ENCODE results near the gene LILRB1. TPM values are rescaled to one million over a fixed set of nuclear protein-coding genes. Genes with fewer than 3 reads are reported as not detected.
"Not testable (repeated sequence)": the region's sequence is repeated elsewhere in the genome, so short reads cannot be mapped to it uniquely, and the experiment has no call there.

The LILRB1 gene
- not detected in 2 replicates for total RNA-seq (2014; rRNA removed; shearing (Covaris generic))

DNA sequence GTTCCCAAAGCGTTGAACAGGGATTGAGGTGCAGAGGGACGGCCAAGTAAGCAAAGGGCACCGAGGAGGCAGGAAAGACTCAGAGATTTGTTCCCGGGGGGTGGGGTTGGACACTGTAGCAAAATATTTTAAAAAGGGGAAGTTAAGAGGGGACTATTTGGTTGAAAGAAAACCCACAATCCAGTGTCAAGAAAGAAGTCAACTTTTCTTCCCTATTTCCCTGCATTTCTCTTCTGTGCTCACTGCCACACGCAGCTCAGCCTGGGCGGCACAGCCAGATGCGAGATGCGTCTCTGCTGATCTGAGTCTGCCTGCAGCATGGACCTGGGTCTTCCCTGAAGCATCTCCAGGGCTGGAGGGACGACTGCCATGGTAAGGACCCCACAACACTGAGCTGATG is at the start of gene LILRB1:
Gene LILRB1, plus strand, starts transcription at position 223 of the 400 bp plus-strand sequence. CDS start 590 bp downstream, outside the sequence.
- not testable (repeated sequence) for DNase-seq; H3K4me3 ChIP-seq (ENCODE audit: insufficient read depth, low read depth, low read length); H3K27me3 ChIP-seq (ENCODE audit: control insufficient read depth, insufficient read depth, low read length); H3K36me3 ChIP-seq (replicated peaks; ENCODE audit: control insufficient read depth, insufficient read depth, low read length)

DNA sequence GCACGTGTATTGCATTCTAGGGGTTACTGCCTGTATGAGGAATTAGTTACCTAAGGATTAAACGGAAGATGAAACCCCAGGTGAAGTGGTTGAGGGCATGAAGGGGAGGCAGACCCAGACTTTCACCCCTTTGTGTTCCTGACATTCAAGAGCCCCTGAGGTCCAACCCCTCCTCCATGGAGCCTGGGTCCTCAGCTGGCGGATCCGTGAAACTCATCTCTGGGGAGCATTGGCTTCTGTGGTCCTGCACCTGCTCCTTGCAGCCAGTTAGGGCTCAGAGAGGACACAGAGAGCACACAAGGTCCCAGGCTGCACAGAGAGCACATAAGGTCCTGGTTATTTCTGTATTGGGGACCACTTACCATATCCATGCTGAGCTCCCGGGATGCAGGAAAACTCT is 43.9 kb upstream of the LILRB1 start:
- Histone ChIP-seq H3K36me3 (replicated peaks; ENCODE audit: control insufficient read depth, insufficient read depth, low read length) (no peaks in the 10 kb centered on the region), H3K4me3 (ENCODE audit: insufficient read depth, low read depth, low read length) (no peak overlapping the region), H3K27me3 (ENCODE audit: control insufficient read depth, insufficient read depth, low read length) (no peaks in the 10 kb centered on the region)
- DNase-seq, result no peak

DNA sequence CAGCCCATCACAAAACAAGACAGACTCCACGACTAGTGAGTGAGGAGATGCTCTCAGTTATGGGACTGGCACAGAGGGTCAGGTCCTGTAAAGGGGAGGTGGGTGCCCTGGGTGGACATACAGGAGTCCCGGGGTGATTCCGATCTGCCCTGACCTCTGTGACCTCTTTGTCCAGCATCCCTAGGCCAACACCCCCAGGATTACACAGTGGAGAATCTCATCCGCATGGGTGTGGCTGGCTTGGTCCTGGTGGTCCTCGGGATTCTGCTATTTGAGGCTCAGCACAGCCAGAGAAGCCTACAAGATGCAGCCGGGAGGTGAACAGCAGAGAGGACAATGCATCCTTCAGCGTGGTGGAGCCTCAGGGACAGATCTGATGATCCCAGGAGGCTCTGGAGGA is 43.3 kb upstream of the LILRB1 start:
- H3K27me3 ChIP-seq (ENCODE audit: control insufficient read depth, insufficient read depth, low read length), result no peaks in the 10 kb centered on the region
- no peak for DNase-seq
- no peaks in the 10 kb centered on the region for H3K36me3 ChIP-seq (replicated peaks; ENCODE audit: control insufficient read depth, insufficient read depth, low read length)
- no peak overlapping the region for H3K4me3 ChIP-seq (ENCODE audit: insufficient read depth, low read depth, low read length)

DNA sequence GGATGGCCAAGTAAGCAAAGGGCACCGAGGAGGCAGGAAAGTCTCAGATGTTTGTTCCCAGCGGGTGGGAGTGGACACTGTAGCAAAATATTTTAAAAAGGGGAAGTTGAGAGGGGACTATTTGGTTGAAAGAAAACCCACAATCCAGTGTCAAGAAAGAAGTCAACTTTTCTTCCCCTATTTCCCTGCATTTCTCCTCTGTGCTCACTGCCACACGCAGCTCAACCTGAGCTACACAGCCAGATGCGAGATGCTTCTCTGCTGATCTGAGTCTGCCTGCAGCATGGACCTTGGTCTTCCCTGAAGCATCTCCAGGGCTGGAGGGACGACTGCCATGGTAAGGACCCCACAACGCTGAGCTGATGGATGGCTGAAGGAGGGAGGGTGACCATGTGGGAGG is 36.8 kb upstream of the LILRB1 start, which contains the start of gene LILRA1:
Gene LILRA1, plus strand, starts transcription at position 188 of the 400 bp plus-strand sequence. CDS start 613 bp downstream, outside the sequence.
- not testable (repeated sequence) for H3K4me3 ChIP-seq (ENCODE audit: insufficient read depth, low read depth, low read length); H3K36me3 ChIP-seq (replicated peaks; ENCODE audit: control insufficient read depth, insufficient read depth, low read length); DNase-seq; H3K27me3 ChIP-seq (ENCODE audit: control insufficient read depth, insufficient read depth, low read length)

DNA sequence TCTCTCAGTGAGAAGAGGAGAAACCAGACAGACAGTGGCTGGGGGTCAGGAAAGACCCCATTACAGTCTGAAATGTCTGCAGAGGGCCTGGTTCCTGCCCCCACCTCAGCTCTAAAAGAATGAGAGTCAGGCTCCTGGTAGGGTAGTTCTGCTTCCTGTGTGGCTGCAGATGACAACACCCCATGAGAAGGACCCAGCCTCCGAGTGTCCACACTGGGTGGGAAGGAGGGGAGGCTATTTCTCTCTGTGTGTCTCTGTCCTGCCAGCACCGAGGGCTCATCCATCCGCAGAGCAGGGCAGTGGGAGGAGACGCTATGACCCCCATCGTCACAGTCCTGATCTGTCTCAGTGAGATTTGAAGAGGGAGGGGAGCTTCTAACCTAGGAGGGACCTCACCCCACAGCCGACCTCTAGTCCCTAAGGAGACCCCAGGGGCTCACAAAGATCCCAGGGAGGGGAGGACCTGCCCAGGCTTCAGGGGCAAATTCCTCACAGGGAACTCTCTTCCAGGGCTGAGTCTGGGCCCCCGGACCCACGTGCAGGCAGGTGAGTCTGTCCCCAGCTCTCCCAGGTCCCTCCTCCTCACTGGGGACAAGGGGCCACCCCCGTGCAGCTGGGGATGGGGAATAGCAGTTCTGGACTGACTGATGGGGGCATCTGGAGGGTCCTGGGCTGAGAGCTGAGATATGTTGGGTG is 36.2 kb upstream of the LILRB1 start:
- not testable (repeated sequence) for H3K4me3 ChIP-seq (ENCODE audit: insufficient read depth, low read depth, low read length); DNase-seq; H3K27me3 ChIP-seq (ENCODE audit: control insufficient read depth, insufficient read depth, low read length); H3K36me3 ChIP-seq (replicated peaks; ENCODE audit: control insufficient read depth, insufficient read depth, low read length)

DNA sequence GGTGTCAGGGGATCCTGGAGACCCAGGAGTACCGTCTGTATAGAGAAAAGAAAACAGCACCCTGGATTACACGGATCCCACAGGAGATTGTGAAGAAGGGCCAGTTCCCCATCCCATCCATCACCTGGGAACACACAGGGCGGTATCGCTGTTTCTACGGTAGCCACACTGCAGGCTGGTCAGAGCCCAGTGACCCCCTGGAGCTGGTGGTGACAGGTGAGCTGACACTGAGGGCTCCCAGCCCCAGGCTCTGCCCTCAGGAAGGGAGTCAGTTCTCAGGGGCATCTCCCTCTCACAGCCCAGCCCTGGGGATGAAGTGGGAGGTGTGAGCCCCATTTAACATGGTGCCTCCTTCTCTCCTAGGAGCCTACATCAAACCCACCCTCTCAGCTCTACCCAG is 35.5 kb upstream of the LILRB1 start:
- no peak overlapping the region for H3K4me3 ChIP-seq (ENCODE audit: insufficient read depth, low read depth, low read length)
- H3K36me3 ChIP-seq (replicated peaks; ENCODE audit: control insufficient read depth, insufficient read depth, low read length), result no peaks in the 10 kb centered on the region
- no peak for DNase-seq
- H3K27me3 ChIP-seq (ENCODE audit: control insufficient read depth, insufficient read depth, low read length), result no peaks in the 10 kb centered on the region

DNA sequence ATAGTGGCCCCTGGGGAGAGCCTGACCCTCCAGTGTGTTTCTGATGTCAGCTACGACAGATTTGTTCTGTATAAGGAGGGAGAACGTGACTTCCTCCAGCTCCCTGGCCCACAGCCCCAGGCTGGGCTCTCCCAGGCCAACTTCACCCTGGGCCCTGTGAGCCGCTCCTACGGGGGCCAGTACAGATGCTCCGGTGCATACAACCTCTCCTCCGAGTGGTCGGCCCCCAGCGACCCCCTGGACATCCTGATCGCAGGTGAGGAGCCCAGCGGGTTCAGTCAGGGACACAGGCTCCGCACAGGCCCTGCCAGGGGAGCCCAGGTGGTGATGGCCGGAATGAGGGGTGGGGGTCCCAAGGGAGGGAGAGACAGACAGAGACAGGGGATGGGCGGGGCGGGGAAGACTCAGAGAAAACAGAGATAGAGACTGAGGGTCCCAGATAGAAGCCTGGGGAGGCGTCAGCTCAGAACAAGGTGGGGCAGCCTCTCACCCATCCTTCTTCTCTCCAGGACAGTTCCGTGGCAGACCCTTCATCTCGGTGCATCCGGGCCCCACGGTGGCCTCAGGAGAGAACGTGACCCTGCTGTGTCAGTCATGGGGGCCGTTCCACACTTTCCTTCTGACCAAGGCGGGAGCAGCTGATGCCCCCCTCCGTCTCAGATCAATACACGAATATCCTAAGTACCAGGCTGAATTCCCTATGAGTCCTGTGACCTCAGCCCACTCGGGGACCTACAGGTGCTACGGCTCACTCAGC is 34.4 kb upstream of the LILRB1 start:
- H3K36me3 ChIP-seq (replicated peaks; ENCODE audit: control insufficient read depth, insufficient read depth, low read length), result not testable (repeated sequence)

DNA sequence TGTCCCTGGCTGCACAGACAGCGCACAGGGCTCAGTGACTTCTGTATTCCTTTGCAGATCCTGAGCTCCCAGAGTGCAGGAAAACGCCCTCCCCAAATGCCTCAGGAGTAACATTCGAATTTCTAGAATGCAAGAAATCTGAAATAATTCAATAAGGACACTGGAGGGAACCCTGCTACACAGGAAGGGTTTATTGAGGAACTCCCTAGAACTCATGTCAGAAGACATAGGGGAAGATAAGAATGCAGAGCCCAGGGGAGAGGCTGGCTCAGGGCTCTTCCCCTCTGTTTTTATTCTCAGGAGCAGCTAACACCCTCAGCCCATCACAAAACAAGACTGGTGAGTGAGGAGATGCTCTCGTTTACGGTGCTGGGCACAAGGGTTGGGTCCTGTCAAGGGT is 30.1 kb upstream of the LILRB1 start:
- no peaks in the 10 kb centered on the region for H3K27me3 ChIP-seq (ENCODE audit: control insufficient read depth, insufficient read depth, low read length)
- no peak for DNase-seq
- no peak overlapping the region for H3K4me3 ChIP-seq (ENCODE audit: insufficient read depth, low read depth, low read length)
- no peaks in the 10 kb centered on the region for H3K36me3 ChIP-seq (replicated peaks; ENCODE audit: control insufficient read depth, insufficient read depth, low read length)

More for the DNA sequence above, 34.4 kb upstream of the LILRB1 start:
- not testable (repeated sequence) for H3K4me3 ChIP-seq (ENCODE audit: insufficient read depth, low read depth, low read length); DNase-seq; H3K27me3 ChIP-seq (ENCODE audit: control insufficient read depth, insufficient read depth, low read length)

DNA sequence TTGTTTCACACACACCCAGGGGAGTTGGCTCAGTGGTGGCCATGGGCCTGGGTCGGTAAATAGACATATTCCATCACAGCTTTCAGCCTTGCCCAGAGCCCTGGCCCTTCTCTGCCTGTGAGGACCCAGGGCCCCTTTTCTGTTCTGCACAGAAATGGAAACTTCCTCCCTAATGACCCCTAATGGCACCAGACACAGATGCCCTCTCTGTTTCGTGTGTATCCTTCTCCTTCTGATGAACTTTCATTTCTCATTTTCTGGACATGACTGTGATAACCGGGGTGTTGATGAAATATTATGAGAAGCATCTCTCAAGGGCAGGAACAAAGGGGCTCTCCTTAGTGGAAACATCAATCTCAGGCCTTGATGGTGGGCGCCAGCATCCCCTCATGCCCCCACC is 24.1 kb upstream of the LILRB1 start:
- no peak for DNase-seq
- no peaks in the 10 kb centered on the region for H3K27me3 ChIP-seq (ENCODE audit: control insufficient read depth, insufficient read depth, low read length)
- no peak overlapping the region for H3K4me3 ChIP-seq (ENCODE audit: insufficient read depth, low read depth, low read length)
- no peaks in the 10 kb centered on the region for H3K36me3 ChIP-seq (replicated peaks; ENCODE audit: control insufficient read depth, insufficient read depth, low read length)

DNA sequence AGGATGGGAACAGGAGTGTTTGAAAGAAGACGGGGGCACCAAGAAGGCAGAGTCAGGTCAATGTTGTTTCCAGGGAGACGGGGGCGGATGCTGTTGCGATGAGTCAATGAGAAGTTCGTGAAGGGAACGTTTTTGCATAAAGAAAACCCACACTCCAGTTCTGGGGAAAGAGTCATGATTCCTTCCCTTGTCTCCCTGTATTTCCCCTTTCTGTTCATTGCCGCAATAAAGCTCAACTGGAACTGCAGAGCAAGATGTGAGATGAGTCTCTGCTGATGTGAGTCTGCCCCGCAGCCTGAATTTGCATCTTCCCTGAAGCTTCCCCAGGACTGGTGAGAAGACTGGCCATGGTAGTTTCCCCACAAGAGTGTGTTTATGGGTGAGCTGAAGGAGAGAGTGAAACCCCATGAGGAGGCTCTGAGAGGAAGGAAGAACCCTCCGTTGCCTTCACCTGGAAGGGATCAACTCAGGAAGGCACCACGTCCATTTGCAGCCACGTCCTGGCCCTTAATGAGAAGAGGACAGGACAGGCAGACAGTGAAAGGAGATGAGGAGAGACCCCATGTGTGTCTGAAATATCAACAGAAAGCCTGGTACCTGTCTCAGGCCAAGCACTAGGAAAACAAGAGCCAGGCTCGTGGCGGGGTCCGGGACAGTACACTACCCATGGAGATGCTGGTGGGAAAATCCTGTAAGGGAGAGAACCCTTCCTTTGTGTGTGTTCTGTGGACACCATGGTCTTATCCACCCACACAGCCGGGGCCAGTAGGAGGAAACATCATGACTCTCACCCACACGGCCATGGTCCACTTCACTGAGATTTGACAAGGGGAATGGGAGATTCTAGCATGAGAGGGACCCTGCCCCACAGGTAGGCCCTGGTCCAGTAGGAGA is 23.1 kb upstream of the LILRB1 start:
- Histone ChIP-seq H3K36me3 (replicated peaks; ENCODE audit: control insufficient read depth, insufficient read depth, low read length) (no peaks in the 10 kb centered on the region), H3K27me3 (ENCODE audit: control insufficient read depth, insufficient read depth, low read length) (no peaks in the 10 kb centered on the region), H3K4me3 (ENCODE audit: insufficient read depth, low read depth, low read length) (no peak overlapping the region)
- DNase-seq, result no peak

DNA sequence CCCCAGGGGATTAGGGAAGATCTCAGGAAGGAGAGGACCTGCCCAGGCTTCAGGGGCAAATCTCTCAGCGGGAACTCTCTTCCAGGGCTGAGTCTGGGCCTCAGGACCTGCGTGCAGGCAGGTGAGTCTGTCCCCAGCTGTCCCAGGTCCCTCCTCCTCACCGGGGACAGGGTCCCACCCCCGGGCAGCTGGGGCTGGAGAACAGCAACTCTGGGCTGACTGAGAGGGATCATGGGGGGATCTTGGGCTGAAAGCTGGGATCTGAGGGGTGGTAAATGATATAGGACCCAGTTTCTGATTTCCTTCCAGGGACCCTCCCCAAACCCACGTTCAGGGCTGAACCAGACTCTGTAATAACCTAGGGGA is 22.5 kb upstream of the LILRB1 start:
- DNase-seq, result no peak
- Histone ChIP-seq H3K27me3 (ENCODE audit: control insufficient read depth, insufficient read depth, low read length) (no peaks in the 10 kb centered on the region), H3K4me3 (ENCODE audit: insufficient read depth, low read depth, low read length) (no peak overlapping the region), H3K36me3 (replicated peaks; ENCODE audit: control insufficient read depth, insufficient read depth, low read length) (no peaks in the 10 kb centered on the region)

DNA sequence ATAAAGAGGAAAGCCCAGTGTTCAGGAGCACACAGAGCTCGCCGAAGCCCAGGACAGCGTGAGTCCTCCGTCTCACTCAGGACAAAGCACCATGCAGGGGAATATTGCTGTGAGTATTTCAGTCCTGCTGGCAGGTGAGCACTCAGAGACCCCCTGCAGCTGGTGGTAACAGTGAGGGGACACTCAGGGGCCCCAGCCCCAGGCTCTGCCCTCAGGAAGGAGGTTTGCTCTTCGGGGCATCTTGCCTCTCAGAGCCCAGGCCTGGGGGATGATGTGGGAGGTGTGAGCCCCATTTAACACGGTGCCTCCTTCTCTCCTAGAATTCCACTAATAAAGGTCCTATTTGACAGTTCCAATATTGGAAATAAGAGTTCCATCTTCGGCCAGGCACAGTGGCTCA is 22.1 kb upstream of the LILRB1 start:
- Histone ChIP-seq H3K27me3 (ENCODE audit: control insufficient read depth, insufficient read depth, low read length) (no peaks in the 10 kb centered on the region), H3K36me3 (replicated peaks; ENCODE audit: control insufficient read depth, insufficient read depth, low read length) (no peaks in the 10 kb centered on the region), H3K4me3 (ENCODE audit: insufficient read depth, low read depth, low read length) (no peak overlapping the region)
- no peak for DNase-seq

DNA sequence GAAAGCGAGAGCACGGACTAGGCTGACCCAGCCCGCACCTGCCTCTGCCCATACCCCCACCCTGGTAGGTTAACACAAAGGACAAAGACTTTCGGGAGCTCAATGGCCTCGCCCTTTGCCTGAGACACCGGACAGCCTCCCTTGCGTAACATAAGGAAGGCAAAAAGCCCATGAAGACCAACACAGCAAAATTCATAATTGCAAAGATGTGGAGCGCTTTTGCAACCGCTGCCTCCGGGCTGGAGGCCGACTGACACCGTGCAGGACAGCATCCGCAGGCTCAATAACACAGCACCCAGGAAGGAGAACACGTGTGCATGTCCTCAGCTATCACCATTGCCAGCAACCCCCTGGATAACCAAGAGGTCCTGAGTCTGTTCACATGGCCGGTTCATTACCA is 21.5 kb upstream of the LILRB1 start:
- H3K4me3 ChIP-seq (ENCODE audit: insufficient read depth, low read depth, low read length), result no peak overlapping the region
- H3K36me3 ChIP-seq (replicated peaks; ENCODE audit: control insufficient read depth, insufficient read depth, low read length), result no peaks in the 10 kb centered on the region
- no peak for DNase-seq
- H3K27me3 ChIP-seq (ENCODE audit: control insufficient read depth, insufficient read depth, low read length), result no peaks in the 10 kb centered on the region

DNA sequence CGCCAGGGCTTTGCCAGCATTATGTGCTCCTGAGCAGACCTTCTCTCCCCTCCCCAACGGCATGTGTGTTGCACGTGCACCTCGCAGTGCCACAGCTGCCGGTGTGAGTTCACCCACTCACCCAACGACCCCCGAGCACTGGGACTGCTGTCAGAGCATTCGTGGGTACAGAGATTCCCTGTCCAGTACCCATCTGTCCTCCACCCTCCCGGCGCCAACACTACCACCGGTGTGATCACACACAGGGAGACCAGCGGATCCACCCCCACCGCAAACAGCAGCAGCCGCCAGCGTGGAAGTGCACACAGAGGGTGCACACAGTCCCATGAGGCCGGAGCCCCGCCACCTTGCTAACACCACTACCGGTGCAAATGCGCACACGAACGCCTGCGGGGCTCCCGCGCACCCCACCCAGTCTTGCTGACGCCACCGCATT is 20.9 kb upstream of the LILRB1 start:
- no peak for DNase-seq
- no peaks in the 10 kb centered on the region for H3K27me3 ChIP-seq (ENCODE audit: control insufficient read depth, insufficient read depth, low read length)
- H3K4me3 ChIP-seq (ENCODE audit: insufficient read depth, low read depth, low read length), result no peak overlapping the region
- H3K36me3 ChIP-seq (replicated peaks; ENCODE audit: control insufficient read depth, insufficient read depth, low read length), result no peaks in the 10 kb centered on the region

Measured in H7 (cell line).